Measurements from ENCODE around the gene LRRC1. TPM values are rescaled to one million over a fixed set of nuclear protein-coding genes. Genes with fewer than 3 reads are reported as not detected.
"Not testable (repeated sequence)": the region's sequence is repeated elsewhere in the genome, so short reads cannot be mapped to it uniquely, and the experiment has no call there.

Gene LRRC1
- total RNA-seq, 2 donors from 2014 or later: 8.3 to 10.4 TPM

DNA sequence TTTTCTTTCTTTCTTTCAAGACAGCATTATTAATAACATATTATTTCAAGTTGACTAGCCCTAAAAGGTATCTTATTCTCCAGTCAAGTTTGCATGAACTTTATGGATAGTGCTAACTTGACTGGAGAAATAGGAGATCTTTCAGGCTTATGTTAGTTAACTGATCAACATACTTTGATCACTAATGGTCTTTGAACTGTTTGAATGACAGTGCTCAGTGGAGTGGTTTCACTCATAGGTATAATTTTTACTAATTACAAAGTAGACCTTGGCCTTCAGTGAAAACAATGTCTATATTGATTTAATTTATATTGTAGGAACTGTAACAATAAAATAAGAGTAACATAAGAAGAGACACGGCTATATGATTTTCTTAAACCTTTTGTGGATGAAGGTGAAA, 8.0 kb upstream of the LRRC1 start:
- intact Hi-C loops (cut with DNase I): no loop called here
- no peak for DNase-seq (ENCODE audit: low spot score)

DNA sequence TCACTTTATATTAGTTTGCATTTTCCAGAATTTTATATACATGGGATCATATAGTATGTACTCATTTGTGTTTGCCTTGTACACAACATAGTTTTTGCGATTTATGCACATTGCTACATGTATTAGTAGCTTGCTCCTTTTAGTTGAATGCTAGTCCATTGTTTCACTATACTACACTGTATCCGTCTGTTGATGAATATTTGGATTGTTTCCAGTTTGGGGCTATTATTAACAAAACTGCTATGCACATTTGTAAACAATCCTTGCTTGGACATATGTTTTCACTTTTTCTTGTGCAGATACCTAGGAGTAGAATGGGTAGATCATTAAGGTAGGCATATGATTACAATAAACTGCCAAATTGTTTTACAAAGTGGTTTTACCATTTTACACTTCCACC, 3.9 kb upstream of the LRRC1 start:
- intact Hi-C loops (cut with DNase I): no loop called here

GRCh38 chr6:53792016-53792415, 2.8 kb upstream of the LRRC1 start:
- intact Hi-C loops (cut with DNase I): no loop called here
- DNase-seq (ENCODE audit: low spot score): no peak

More for the DNA sequence above, 3.9 kb upstream of the LRRC1 start:
- no peak for DNase-seq (ENCODE audit: low spot score)

DNA sequence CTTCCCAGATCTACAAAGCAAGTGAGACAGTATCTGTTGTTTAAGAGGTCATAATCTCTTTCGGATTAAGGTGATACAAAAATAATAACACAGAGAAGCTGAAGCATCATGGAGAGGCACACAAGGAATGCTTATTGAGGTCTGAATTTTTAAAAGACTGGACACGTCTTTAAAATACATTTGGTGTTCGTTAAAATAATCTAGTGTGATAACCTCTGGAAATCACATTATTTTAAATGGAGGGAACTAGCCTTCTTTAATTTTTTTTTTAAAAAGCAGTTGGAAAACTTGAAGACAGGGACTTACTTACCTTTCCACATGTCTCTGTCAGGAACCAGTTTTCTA, 1.9 kb upstream of the LRRC1 start:
- intact Hi-C loops (cut with DNase I): no loop called here
- no peak for DNase-seq (ENCODE audit: low spot score)

DNA sequence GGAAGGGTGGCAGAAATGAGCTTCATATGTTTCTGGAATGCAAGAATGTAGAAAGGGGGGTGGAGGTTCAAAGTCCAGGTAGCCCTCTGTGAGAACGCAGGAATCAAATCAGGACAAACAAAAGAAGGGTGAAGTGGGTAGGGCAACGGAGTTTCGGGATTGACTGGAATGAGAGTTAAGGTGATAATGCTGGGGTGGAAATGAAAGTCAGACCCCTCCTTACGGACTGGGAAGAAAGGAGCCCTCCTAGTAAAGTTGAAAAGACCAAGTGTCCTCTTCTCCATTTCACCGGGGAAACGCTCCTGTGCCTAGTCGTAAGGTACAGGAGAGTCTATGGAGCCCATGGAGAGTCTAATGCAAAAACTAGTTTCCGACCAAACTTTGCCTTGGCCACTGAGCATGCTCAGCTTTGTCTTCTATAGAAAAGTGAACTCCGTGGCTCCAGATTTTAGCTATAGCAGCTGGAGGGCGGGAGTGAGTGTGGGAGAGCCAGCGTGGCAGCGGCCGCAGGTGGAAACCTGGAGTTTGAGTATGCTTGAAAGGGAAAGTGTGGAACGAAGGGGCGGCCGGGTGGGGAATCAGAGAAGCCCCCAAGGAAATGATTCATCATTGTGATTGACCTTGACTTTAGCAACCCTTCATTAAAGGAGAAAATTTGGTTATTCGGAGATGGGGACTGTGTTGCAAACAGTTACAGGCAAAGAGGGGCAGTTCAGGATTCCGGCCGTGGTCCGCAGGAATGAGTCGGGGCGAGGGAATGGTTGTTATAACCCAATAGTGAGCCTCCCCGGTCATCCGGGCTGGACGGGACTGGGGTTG, 1.3 kb upstream of the LRRC1 start:
- intact Hi-C loops (cut with DNase I): no loop called here
- no peak for DNase-seq (ENCODE audit: low spot score)

GRCh38 chr6:53794137-53794719, 577 bp upstream of the LRRC1 start:
- peak; percentile 90 for DNase-seq (ENCODE audit: low spot score)
- intact Hi-C loops (cut with DNase I): no loop called here

- no peak for DNase-seq (ENCODE audit: low spot score)
- intact Hi-C loops (cut with DNase I): no loop called here
Measured at GRCh38 chr6:53795340-53795701, 516 bp downstream of the LRRC1 start.

GRCh38 chr6:53795702-53796450, 1.1 kb downstream of the LRRC1 start:
- DNase-seq (ENCODE audit: low spot score): peak; percentile 83
- intact Hi-C loops (cut with DNase I): no loop called here

DNA sequence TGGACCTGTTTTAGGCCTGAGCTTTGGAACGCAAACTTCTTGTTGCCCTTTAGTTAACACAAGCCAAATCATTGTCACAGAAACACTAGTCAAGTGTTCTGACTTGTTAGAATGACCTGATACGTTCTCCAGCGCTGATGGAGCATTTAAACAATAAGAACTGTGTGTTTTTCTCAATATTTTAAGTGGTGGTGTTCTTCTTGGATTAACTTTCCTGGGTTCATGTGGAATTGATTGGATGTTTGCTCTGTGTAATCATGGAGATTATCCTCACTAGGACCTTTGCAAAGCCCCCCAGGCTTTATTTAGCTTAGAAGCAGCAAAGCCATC, 1.6 kb downstream of the LRRC1 start:
- no peak for DNase-seq (ENCODE audit: low spot score)
- intact Hi-C loops (cut with DNase I): no loop called here

GRCh38 chr6:53796791-53797190, 2.0 kb downstream of the LRRC1 start:
- intact Hi-C loops (cut with DNase I): no loop called here
- DNase-seq (ENCODE audit: low spot score): no peak

DNA sequence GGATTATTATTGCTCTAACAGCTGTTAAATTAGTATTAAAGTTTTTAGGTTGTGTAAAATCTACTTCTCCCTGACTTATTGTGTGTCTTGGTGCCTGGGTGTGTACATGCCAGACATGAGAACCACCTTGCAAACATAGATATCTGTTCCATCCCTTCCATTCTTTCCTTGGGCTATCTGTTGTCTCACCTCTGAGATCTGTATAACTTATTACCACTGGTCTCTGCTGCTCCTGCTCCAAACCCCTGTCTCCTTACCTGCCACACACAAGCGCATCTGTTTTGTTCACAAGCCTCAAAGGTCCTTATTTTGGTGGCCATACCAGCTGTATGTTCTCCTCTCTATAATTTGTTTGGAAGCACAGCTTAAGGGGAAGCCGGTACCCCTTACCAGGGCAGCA, 2.5 kb downstream of the LRRC1 start:
- intact Hi-C loops (cut with DNase I): no loop called here

GRCh38 chr6:53799340-53799739, 4.5 kb downstream of the LRRC1 start:
- intact Hi-C loops (cut with DNase I): no loop called here
- DNase-seq (ENCODE audit: low spot score): no peak

More for the DNA sequence above, 2.5 kb downstream of the LRRC1 start:
- DNase-seq (ENCODE audit: low spot score): no peak

DNA sequence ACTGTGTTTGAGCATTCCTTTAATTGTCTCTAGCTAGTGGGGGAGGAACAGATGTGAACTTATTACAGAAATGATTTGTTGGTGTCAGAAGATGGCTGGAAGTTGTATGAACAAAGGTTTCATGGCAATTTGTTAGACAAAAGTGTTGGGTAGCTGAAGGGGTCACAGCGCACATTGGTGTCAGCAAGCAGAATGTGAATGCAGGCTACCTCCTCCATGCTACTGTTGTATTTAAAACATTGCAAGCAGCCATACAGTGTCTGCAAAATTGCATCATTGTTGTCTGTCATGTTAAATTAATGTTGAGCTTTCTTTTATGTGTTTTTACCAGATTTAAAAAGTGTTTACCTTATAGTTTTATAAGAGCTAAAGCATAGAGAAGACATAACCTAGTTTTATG, 6.2 kb downstream of the LRRC1 start:
- no peak for DNase-seq (ENCODE audit: low spot score)
- intact Hi-C loops (cut with DNase I): no loop called here

- intact Hi-C loops (cut with DNase I): no loop called here
- no peak for DNase-seq (ENCODE audit: low spot score)
Measured at GRCh38 chr6:53802582-53802981, 7.8 kb downstream of the LRRC1 start.

- no peak for DNase-seq (ENCODE audit: low spot score)
- intact Hi-C loops (cut with DNase I): no loop called here
Measured at GRCh38 chr6:53803081-53803860, 8.5 kb downstream of the LRRC1 start.

- no peak for DNase-seq (ENCODE audit: low spot score)
- intact Hi-C loops (cut with DNase I): no loop called here
Measured at GRCh38 chr6:53805016-53805415, 10.2 kb downstream of the LRRC1 start.

DNA sequence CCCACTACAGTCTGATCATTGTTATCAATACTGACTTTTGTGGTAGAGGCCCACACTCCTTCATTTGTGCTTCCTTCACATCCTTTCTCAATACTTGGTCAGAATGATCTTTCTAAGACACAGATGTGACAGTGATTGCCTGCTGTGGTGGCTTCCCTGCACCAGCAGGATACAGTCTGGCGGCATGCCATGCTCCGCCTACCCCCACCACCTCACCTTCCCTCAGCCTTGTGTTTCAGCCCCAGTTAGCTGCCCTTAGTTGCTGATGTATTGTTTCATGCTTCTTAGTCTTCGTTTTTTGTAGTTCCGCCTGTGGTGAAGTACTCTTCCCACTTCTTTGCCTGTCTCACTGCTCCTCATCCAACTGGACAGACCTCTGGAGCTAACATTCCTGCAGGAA, 10.9 kb downstream of the LRRC1 start:
- intact Hi-C loops (cut with DNase I): no loop called here

DNA sequence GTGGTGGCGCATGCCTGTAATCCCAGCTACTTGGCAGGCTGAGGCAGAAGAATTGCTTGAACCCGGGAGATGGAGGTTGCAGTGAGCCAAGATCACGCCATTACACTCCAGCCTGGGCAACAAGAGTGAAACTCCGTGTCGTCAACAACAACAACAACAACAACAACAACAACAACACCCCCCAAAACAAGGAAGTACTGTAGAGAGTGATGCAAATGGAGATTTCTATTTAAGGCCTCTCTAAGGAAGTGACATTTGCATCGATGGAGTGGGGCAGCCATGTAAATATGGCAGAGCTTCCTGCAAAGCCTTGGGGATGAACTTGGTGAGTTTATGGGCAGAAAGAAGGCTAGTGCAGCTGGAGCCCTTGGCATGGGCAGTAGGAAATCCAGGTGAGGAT, 12.8 kb downstream of the LRRC1 start:
- intact Hi-C loops (cut with DNase I); DNase-seq (ENCODE audit: low spot score): not testable (repeated sequence)

More for the DNA sequence above, 10.9 kb downstream of the LRRC1 start:
- no peak for DNase-seq (ENCODE audit: low spot score)

- DNase-seq (ENCODE audit: low spot score): no peak
- intact Hi-C loops (cut with DNase I): no loop called here
Measured at GRCh38 chr6:53808302-53808881, 13.6 kb downstream of the LRRC1 start.

DNA sequence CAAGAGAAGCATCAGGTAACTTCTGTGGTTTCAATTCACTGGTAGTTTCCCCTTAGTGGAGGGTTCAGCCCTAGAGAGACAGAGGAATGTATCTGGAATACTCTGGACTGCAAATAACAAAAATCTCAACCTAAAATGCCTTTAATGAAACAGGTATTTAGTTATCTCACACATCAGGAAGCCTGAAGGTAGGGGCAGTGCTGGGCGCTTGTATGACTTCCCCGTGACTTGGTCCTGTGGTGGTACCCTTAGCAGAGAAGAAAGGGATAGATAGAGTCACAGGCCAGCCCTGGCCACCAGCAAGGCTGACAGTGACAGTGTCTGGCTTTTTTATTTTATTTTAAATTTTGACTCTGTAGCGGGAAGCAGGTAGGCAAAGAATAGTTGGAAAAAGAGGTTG, 14.9 kb downstream of the LRRC1 start:
- no peak for DNase-seq (ENCODE audit: low spot score)
- intact Hi-C loops (cut with DNase I): no loop called here

Data from posterior vena cava (tissue), 2 donors.